ENCODE measurements around the gene PDIA6. TPM values are rescaled to one million over a fixed set of nuclear protein-coding genes. Genes with fewer than 3 reads are reported as not detected.
"Not testable (repeated sequence)": the region's sequence is repeated elsewhere in the genome, so short reads cannot be mapped to it uniquely, and the experiment has no call there.

The PDIA6 gene
- total RNA-seq, 2 donors from 2014 or later = 113 to 141 TPM

GRCh38 chr2:10810202-10811161, 2.1 kb downstream of the PDIA6 start:
- H3K4me1 ChIP-seq = peaks cover 44% of the 10 kb centered on the region
- H3K4me3 ChIP-seq = no peak overlapping the region
- TF ChIP-seq CTCF (IDR thresholded peaks at IDR 0.05) = no peak
- TF ChIP-seq POLR2A (IDR thresholded peaks at IDR 0.05) = no peak
- no peaks in the 10 kb centered on the region for H3K9me3 ChIP-seq
- ATAC-seq (no peak), DNase-seq (no peak)
- H3K36me3 ChIP-seq (replicated peaks in 1 of 2; ENCODE audit: insufficient read depth in 1 of 2, low read depth in 2 of 2) = no peaks in the 10 kb centered on the region
- intact Hi-C loops (cut with DNase I) = no loop called here
- peak overlapping the region in 3 of 4 donors; percentile 50 to 95 (median 89) for H3K27ac ChIP-seq
- WGBS, 2 donors = 21 to 29% methylated on average over 8 of the region's 8 CpGs
- no peaks in the 10 kb centered on the region for H3K27me3 ChIP-seq

- intact Hi-C loops (cut with DNase I) = no loop called here
- Histone ChIP-seq H3K4me1 (peaks cover 58% of the 10 kb centered on the region), H3K36me3 (replicated peaks in 1 of 2; ENCODE audit: insufficient read depth in 1 of 2, low read depth in 2 of 2) (peaks cover 0 to 2% of the 10 kb centered on the region in 2 donors), H3K27me3 (no peaks in the 10 kb centered on the region), H3K4me3 (no peak overlapping the region), H3K27ac (no peak overlapping the region), H3K9me3 (no peaks in the 10 kb centered on the region)
- WGBS, 2 donors = 46 to 69% methylated on average over 3 of the region's 3 CpGs
- no peak for ATAC-seq
- DNase-seq = no peak
- TF ChIP-seq CTCF (IDR thresholded peaks at IDR 0.05) (no peak), POLR2A (IDR thresholded peaks at IDR 0.05) (no peak)
Observed at GRCh38 chr2:10806543-10806942, 6.0 kb downstream of the PDIA6 start.

DNA sequence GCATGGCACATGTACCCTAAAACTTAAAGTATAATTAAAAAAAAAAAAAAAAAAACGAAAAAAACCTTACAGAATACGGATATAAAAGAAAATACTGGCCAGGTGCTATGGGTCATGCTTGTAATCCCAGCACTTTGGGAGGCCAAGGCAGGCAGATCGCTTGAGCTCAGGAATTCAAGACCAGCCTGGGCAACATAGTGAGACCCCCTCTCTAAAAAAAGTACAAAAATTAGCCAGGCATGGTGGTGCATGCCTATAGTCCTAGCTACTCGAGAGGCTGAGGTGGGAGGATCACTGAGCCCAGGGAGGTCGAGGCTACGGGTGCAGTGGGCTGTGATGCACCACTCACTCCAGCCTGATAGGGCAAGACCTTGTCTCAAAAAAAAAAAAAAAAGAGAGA, 6.6 kb downstream of the PDIA6 start:
- H3K4me3 ChIP-seq; ATAC-seq; H3K27me3 ChIP-seq; DNase-seq; H3K36me3 ChIP-seq (replicated peaks in 1 of 2; ENCODE audit: insufficient read depth in 1 of 2, low read depth in 2 of 2); H3K9me3 ChIP-seq; H3K27ac ChIP-seq; intact Hi-C loops (cut with DNase I): not testable (repeated sequence)
- peaks cover 58% of the 10 kb centered on the region for H3K4me1 ChIP-seq
- WGBS, 2 donors = 82 to 87% methylated on average over 6 of the region's 6 CpGs

DNA sequence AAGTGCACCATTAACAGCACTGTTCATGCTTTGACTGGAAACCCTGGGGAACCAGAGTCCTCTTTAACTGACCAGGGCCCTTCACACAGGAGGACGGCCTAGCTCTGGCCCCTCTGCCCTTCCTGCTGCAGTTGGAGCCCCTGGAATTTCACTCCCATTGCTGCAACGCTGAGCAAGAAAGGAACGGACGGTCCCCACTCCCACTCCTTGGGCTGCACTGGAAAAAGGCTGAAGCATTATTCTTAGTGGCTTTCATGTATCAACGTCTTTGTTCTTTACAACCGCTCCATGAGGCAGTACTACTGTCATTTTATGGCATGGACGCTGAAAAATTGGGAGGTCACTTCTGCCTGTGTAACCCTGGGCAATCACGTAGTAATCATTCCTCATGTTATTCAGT, 9.9 kb downstream of the PDIA6 start:
- peaks cover 4 to 5% of the 10 kb centered on the region in 2 donors for H3K36me3 ChIP-seq (replicated peaks in 1 of 2; ENCODE audit: insufficient read depth in 1 of 2, low read depth in 2 of 2)
- 56 to 64% methylated on average over 8 of the region's 8 CpGs for WGBS, 2 donors
- DNase-seq (no peak), ATAC-seq (no peak)
- no peak overlapping the region for H3K4me3 ChIP-seq
- no peak for TF ChIP-seq CTCF (IDR thresholded peaks at IDR 0.05)
- TF ChIP-seq POLR2A (IDR thresholded peaks at IDR 0.05) = no peak
- peaks cover 36% of the 10 kb centered on the region for H3K4me1 ChIP-seq
- H3K27ac ChIP-seq = no peak overlapping the region
- H3K9me3 ChIP-seq = no peaks in the 10 kb centered on the region
- intact Hi-C loops (cut with DNase I) = no loop called here
- H3K27me3 ChIP-seq = no peaks in the 10 kb centered on the region

- DNase-seq = no peak
- no peak for ATAC-seq
- H3K36me3 ChIP-seq (replicated peaks in 1 of 2; ENCODE audit: insufficient read depth in 1 of 2, low read depth in 2 of 2) = peaks cover 4 to 17% of the 10 kb centered on the region in 2 donors
Observed at GRCh38 chr2:10800163-10800562, 12.4 kb downstream of the PDIA6 start.

More at GRCh38 chr2:10800163-10800562, 12.4 kb downstream of the PDIA6 start:
- H3K4me1 ChIP-seq = peaks cover 29% of the 10 kb centered on the region
- H3K27ac ChIP-seq = no peak overlapping the region
- H3K4me3 ChIP-seq = no peak overlapping the region
- TF ChIP-seq CTCF (IDR thresholded peaks at IDR 0.05) (no peak), POLR2A (IDR thresholded peaks at IDR 0.05) (no peak)
- intact Hi-C loops (cut with DNase I) = no loop called here
- no peaks in the 10 kb centered on the region for H3K27me3 ChIP-seq
- no peaks in the 10 kb centered on the region for H3K9me3 ChIP-seq
- 84 to 94% methylated on average over 4 of the region's 4 CpGs for WGBS, 2 donors

Data from body of pancreas (tissue), 4 donors.